MCF 10A (cell line): ENCODE data around the gene LRP1. TPM values are rescaled to one million over a fixed set of nuclear protein-coding genes. Genes with fewer than 3 reads are reported as not detected.

ENCODE experiments used
- BruUV-seq: library from RNA; stranded (reverse); fragments of 400-500 nt; replicated peaks from 2 replicates; lab custom pipeline; 2021; lab: Mats Ljungman, UMichigan
- CTCF ChIA-PET: fragments of 300-600 bp; sonication (Branson Sonifier 250); formaldehyde crosslinking; extraction: SDS; loops from one replicate; lab custom pipeline; 2021; ENCODE audit warnings: antibody characterized with exemption, inconsistent platforms; lab: Yijun Ruan, JAX
- POLR2A ChIA-PET: fragments of 300-600, 350-650 bp; sonication (Branson Sonifier 250); formaldehyde crosslinking; extraction: SDS; loops from one replicate; lab custom pipeline; 2020; ENCODE audit warnings: antibody characterized with exemption, inconsistent platforms; lab: Yijun Ruan, JAX
- DNase-seq: peaks from one replicate; pipeline ENCODE4 v3.0.0-alpha.2; 2018; ENCODE audit not compliant: unreplicated experiment
- H3K27ac Mint-ChIP-seq: one replicate; pipeline ENCODE4 v1.8.0; 2022; ENCODE audit warnings: mild to moderate bottlenecking, low read depth, mixed read lengths; ENCODE audit not compliant: unreplicated experiment
- H3K27me3 Mint-ChIP-seq: one replicate; pipeline ENCODE4 v1.8.0; 2022; ENCODE audit warnings: mixed read lengths; ENCODE audit not compliant: insufficient read depth, unreplicated experiment
- H3K36me3 Mint-ChIP-seq: one replicate; pipeline ENCODE4 v1.8.0; 2022; ENCODE audit warnings: mild to moderate bottlenecking, moderate library complexity, mixed read lengths; ENCODE audit not compliant: insufficient read depth, unreplicated experiment
- H3K4me1 Mint-ChIP-seq: one replicate; pipeline ENCODE4 v1.8.0; 2022; ENCODE audit warnings: mixed read lengths; ENCODE audit not compliant: insufficient read depth, unreplicated experiment
- H3K4me3 Mint-ChIP-seq: one replicate; pipeline ENCODE4 v1.8.0; 2022; ENCODE audit warnings: mild to moderate bottlenecking, moderate library complexity, mixed read lengths; ENCODE audit not compliant: unreplicated experiment
- H3K9me3 Mint-ChIP-seq: one replicate; pipeline ENCODE4 v1.8.0; 2022; ENCODE audit warnings: mixed read lengths; ENCODE audit not compliant: unreplicated experiment
- CTCF ChIP-seq: fragments of 200-600 bp; IDR thresholded peaks from one replicate; pipeline ENCODE4 v1.8.0; 2022; ENCODE audit warnings: antibody characterized with exemption, mild to moderate bottlenecking; ENCODE audit not compliant: unreplicated experiment
- intact Hi-C: fragments of 100-400 bp; cut with micrococcal nuclease; formaldehyde crosslinking; loops from 2 replicates; pipeline ENCODE4 v1.14.1; 2022
- total RNA-seq: library from RNA; stranded (reverse); gene quantifications from 2 replicates; pipeline ENCODE4 v1.2.3, GENCODE V29; 2022

LRP1 gene
- total RNA-seq, 1 experiment from 2014 or later, result 18.9 TPM

- H3K27me3 Mint-ChIP-seq, result no peaks in the 10 kb centered on the region
- H3K9me3 Mint-ChIP-seq, result no peaks in the 10 kb centered on the region
- no peak overlapping the region for H3K27ac Mint-ChIP-seq
- TF ChIP-seq CTCF, result no peak
- intact Hi-C loops, result no loop called here
- peaks cover 19% of the 10 kb centered on the region for H3K36me3 Mint-ChIP-seq
- POLR2A ChIA-PET, result no interaction called here
- no TSS peak for BruUV-seq
- no peaks in the 10 kb centered on the region for H3K4me1 Mint-ChIP-seq
- DNase-seq, result no peak
- no peak overlapping the region for H3K4me3 Mint-ChIP-seq
- CTCF ChIA-PET, result interaction anchor here (5.2 kb wide), 1 partner anchor 71 kb away, joined by 20 read pairs; no protein-coding TSS in a partner anchor
Measured at GRCh38 chr12:57195186-57195585, 66.9 kb downstream of the LRP1 start.

- intact Hi-C loops, result no loop called here
- H3K4me1 Mint-ChIP-seq, result no peaks in the 10 kb centered on the region
- no peaks in the 10 kb centered on the region for H3K27me3 Mint-ChIP-seq
- H3K27ac Mint-ChIP-seq, result no peak overlapping the region
- TF ChIP-seq CTCF, result no peak
- H3K9me3 Mint-ChIP-seq, result no peaks in the 10 kb centered on the region
- no peak for DNase-seq
- POLR2A ChIA-PET, result no interaction called here
- peaks cover 19% of the 10 kb centered on the region for H3K36me3 Mint-ChIP-seq
- BruUV-seq, result no TSS peak
- CTCF ChIA-PET, result interaction anchor here (0.7 kb wide), 1 partner anchor 72 kb away, joined by 3 read pairs; no protein-coding TSS in a partner anchor
- no peak overlapping the region for H3K4me3 Mint-ChIP-seq
Measured at GRCh38 chr12:57195611-57196371, 67.5 kb downstream of the LRP1 start.

- Mint-ChIP-seq H3K4me1 (no peaks in the 10 kb centered on the region), H3K27me3 (no peaks in the 10 kb centered on the region), H3K9me3 (no peaks in the 10 kb centered on the region), H3K36me3 (peaks cover 26% of the 10 kb centered on the region), H3K4me3 (no peak overlapping the region), H3K27ac (no peak overlapping the region)
- no TSS peak for BruUV-seq
- intact Hi-C loops, result no loop called here
- ChIA-PET POLR2A (no interaction called here), CTCF (interaction anchor here (0.7 kb wide), 2 partner anchors 72 to 127 kb away, joined by 3 read pairs; no protein-coding TSS in a partner anchor)
- TF ChIP-seq CTCF, result no peak
- no peak for DNase-seq
Measured at GRCh38 chr12:57196439-57196838, 68.2 kb downstream of the LRP1 start.

- CTCF ChIA-PET, result interaction anchor here (0.7 to 1.7 kb wide), 3 partner anchors 9 to 128 kb away, joined by 3 to 5 read pairs (median 3); no protein-coding TSS in a partner anchor
- intact Hi-C loops, result no loop called here
- POLR2A ChIA-PET, result no interaction called here
- no peak for DNase-seq
- no peaks in the 10 kb centered on the region for H3K4me1 Mint-ChIP-seq
- H3K27me3 Mint-ChIP-seq, result no peaks in the 10 kb centered on the region
- H3K9me3 Mint-ChIP-seq, result no peaks in the 10 kb centered on the region
- peaks cover 31% of the 10 kb centered on the region for H3K36me3 Mint-ChIP-seq
- H3K27ac Mint-ChIP-seq, result no peak overlapping the region
- no peak for TF ChIP-seq CTCF
- BruUV-seq, result no TSS peak
- no peak overlapping the region for H3K4me3 Mint-ChIP-seq
Measured at GRCh38 chr12:57196956-57197355, 68.7 kb downstream of the LRP1 start.
